SK-N-SH treated with all-trans-retinoic acid at 6 μM for 48 hours (cell line): Measurements from ENCODE around the gene FITM1.

ENCODE experiments used
- ATAC-seq: fragments of 200-7000 bp; cut with Tn5 transposase; 3 replicates; pipeline ENCODE4 v1.9.1; 2020; ENCODE audit warnings: mild to moderate bottlenecking, moderate library complexity
- ARNTL ChIP-seq: fragments of 450-650 bp; formaldehyde crosslinking; IDR thresholded peaks from 2 replicates; pipeline ENCODE4 v1.5.0; 2020; ENCODE audit warnings: low read depth, mild to moderate bottlenecking, moderate library complexity, borderline replicate concordance
- BACH2 ChIP-seq: fragments of 250-450 bp; sonication (Bioruptor Pico); IDR thresholded peaks from 2 replicates; pipeline ENCODE4 v1.9.0; 2021; ENCODE audit warnings: mild to moderate bottlenecking, borderline replicate concordance
- CSDC2 ChIP-seq: fragments of 250-450 bp; sonication (Bioruptor Pico); IDR thresholded peaks from 2 replicates; pipeline ENCODE4 v1.5.0; 2020; ENCODE audit warnings: mild to moderate bottlenecking, moderate library complexity
- GLIS3 ChIP-seq: fragments of 250-450 bp; sonication (Bioruptor Pico); IDR thresholded peaks from 2 replicates; pipeline ENCODE4 v1.5.0; 2020; ENCODE audit warnings: mild to moderate bottlenecking, moderate library complexity
- ISL1 ChIP-seq: fragments of 250-450 bp; sonication (Bioruptor Pico); IDR thresholded peaks from 2 replicates; pipeline ENCODE4 v2.1.2; 2022; ENCODE audit warnings: mild to moderate bottlenecking, moderate library complexity
- SNAI2 ChIP-seq: fragments of 250-450 bp; sonication (Bioruptor Pico); IDR thresholded peaks from 2 replicates; pipeline ENCODE4 v1.5.0; 2020; ENCODE audit warnings: mild to moderate bottlenecking, moderate library complexity
- TCF4 ChIP-seq: fragments of 250-450 bp; sonication (Bioruptor Pico); IDR thresholded peaks from 2 replicates; pipeline ENCODE4 v1.8.0; 2021; ENCODE audit warnings: mild to moderate bottlenecking, moderate library complexity, borderline replicate concordance
- TOX ChIP-seq: fragments of 250-450 bp; sonication (Bioruptor Pico); IDR thresholded peaks from 2 replicates; pipeline ENCODE4 v1.8.0; 2021; ENCODE audit warnings: mild to moderate bottlenecking, moderate library complexity, borderline replicate concordance
- ZC3H10 ChIP-seq: fragments of 250-450 bp; sonication (Bioruptor Pico); IDR thresholded peaks from 2 replicates; pipeline ENCODE4 v1.5.1; 2021; ENCODE audit warnings: mild to moderate bottlenecking, moderate library complexity
- ZFP3 ChIP-seq: fragments of 250-450 bp; sonication (Bioruptor Pico); IDR thresholded peaks from 2 replicates; pipeline ENCODE4 v1.5.0; 2020; ENCODE audit warnings: mild to moderate bottlenecking, moderate library complexity
- ZFP30 ChIP-seq: fragments of 450-650 bp; formaldehyde crosslinking; IDR thresholded peaks from 2 replicates; pipeline ENCODE4 v1.5.0; 2022; ENCODE audit warnings: mild to moderate bottlenecking, moderate library complexity
- ZNF565 ChIP-seq: fragments of 450-650 bp; formaldehyde crosslinking; conservative IDR thresholded peaks from 2 replicates; pipeline ENCODE4 v1.5.0; 2020; ENCODE audit warnings: low read depth, mild to moderate bottlenecking, moderate library complexity
- ZNF70 ChIP-seq: fragments of 450-650 bp; formaldehyde crosslinking; IDR thresholded peaks from 2 replicates; pipeline ENCODE4 v1.5.0; 2020; ENCODE audit warnings: mild to moderate bottlenecking, moderate library complexity
- ZNF8 ChIP-seq: fragments of 450-650 bp; formaldehyde crosslinking; IDR thresholded peaks from 2 replicates; pipeline ENCODE4 v1.5.0; 2020; ENCODE audit warnings: mild to moderate bottlenecking, moderate library complexity
- TF ChIP-seq, protein P1 (sequence below): fragments of 250-450 bp; sonication (Bioruptor Pico); IDR thresholded peaks from 2 replicates; pipeline ENCODE4 v1.8.0; 2021; ENCODE audit warnings: low read depth, mild to moderate bottlenecking, moderate library complexity, borderline replicate concordance
- TF ChIP-seq, protein P2 (sequence below): fragments of 250-450 bp; sonication (Bioruptor Pico); IDR thresholded peaks from 2 replicates; pipeline ENCODE4 v1.5.1; 2021; ENCODE audit warnings: mild to moderate bottlenecking, moderate library complexity
- TF ChIP-seq, protein P3 (sequence below): fragments of 250-450 bp; sonication (Bioruptor Pico); IDR thresholded peaks from 2 replicates; pipeline ENCODE4 v1.8.0; 2020; ENCODE audit warnings: mild to moderate bottlenecking, moderate library complexity, borderline replicate concordance
- TF ChIP-seq, protein P4 (sequence below): fragments of 250-450 bp; sonication (Bioruptor Pico); IDR thresholded peaks from 2 replicates; pipeline ENCODE4 v1.5.1; 2020; ENCODE audit warnings: low read depth, mild to moderate bottlenecking, moderate library complexity

FITM1 gene

DNA sequence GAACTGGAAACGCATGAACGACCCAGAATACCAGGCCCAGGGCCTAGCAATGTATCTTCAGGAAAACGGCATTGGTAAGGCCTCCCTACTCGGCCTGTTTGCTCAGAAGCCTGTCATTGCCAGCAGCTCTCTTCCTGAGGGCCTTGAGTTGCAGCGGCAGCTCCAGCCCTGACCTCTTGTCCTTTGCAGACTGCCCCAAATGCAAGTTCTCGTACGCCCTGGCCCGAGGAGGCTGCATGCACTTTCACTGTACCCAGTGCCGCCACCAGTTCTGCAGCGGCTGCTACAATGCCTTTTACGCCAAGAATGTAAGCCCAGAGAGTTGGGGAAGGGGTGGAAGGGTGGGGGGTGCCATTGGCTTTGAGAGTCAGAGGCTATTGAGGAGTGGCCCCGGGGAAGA lies 26.9 kb downstream of the FITM1 start:
- TF ChIP-seq ISL1 (CRISPR knock-in tag) = no peak
- TF ChIP-seq, all 23 proteins: peak for 0
- ATAC-seq = no peak

DNA sequence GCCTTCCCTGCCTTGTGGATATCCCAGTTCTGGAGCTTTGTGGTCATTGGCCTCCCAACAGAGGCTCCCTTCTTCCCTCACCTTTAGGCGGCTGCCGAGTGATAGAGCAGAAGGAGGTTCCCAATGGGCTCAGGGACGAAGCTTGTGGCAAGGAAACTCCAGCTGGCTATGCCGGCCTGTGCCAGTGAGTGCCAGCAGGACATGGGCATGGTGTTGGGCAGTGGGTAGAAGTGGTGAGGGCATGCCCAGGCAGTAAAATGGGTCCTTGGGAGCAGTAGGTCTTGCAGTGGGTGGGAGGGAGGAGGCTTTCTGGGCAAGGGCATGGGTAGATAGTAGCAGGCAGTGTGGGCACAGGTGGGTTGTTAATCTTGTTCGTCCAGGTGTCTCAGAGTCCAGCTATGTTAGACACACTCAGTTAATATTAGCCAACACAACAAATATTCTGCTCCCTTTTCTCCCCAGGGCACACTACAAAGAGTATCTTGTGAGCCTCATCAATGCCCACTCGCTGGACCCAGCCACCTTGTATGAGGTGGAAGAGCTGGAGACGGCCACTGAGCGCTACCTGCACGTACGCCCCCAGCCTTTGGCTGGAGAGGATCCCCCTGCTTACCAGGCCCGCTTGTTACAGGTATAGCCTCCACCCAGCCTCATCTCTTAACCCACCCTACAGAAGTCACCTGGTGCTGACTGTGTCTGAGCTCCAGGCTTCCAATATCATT lies 29.5 kb downstream of the FITM1 start:
- TF ChIP-seq ZNF565 (no peak), BACH2 (CRISPR knock-in tag) (no peak), ZNF8 (CRISPR knock-in tag) (no peak)
- TF ChIP-seq, protein P1, sequence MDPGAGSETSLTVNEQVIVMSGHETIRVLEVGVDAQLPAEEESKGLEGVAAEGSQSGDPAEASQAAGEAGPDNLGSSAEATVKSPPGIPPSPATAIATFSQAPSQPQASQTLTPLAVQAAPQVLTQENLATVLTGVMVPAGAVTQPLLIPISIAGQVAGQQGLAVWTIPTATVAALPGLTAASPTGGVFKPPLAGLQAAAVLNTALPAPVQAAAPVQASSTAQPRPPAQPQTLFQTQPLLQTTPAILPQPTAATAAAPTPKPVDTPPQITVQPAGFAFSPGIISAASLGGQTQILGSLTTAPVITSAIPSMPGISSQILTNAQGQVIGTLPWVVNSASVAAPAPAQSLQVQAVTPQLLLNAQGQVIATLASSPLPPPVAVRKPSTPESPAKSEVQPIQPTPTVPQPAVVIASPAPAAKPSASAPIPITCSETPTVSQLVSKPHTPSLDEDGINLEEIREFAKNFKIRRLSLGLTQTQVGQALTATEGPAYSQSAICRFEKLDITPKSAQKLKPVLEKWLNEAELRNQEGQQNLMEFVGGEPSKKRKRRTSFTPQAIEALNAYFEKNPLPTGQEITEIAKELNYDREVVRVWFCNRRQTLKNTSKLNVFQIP (CRISPR knock-in tag) = no peak
- ATAC-seq = no peak

DNA sequence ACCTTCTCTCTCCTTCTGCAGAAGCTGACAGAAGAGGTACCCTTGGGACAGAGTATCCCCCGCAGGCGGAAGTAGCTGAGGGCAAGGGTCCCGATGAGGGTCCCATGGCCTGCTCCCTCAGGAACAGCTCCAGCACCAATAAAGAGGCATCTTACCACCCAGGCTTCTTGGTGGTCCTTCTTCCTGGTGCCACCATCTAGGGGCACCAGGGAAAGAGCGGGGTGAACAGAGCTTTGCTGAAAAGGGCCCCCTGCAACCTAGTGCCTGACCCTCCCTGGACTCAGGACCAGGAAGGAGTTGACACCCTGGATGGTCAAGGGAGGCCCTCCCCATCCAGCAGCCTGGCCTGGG lies 30.0 kb downstream of the FITM1 start:
- no peak for TF ChIP-seq SNAI2
- TF ChIP-seq ZNF565 = no peak
- TF ChIP-seq, protein P2, sequence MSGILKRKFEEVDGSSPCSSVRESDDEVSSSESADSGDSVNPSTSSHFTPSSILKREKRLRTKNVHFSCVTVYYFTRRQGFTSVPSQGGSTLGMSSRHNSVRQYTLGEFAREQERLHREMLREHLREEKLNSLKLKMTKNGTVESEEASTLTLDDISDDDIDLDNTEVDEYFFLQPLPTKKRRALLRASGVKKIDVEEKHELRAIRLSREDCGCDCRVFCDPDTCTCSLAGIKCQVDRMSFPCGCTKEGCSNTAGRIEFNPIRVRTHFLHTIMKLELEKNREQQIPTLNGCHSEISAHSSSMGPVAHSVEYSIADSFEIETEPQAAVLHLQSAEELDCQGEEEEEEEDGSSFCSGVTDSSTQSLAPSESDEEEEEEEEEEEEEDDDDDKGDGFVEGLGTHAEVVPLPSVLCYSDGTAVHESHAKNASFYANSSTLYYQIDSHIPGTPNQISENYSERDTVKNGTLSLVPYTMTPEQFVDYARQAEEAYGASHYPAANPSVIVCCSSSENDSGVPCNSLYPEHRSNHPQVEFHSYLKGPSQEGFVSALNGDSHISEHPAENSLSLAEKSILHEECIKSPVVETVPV (CRISPR knock-in tag) = no peak
- no peak for TF ChIP-seq ZFP30 (CRISPR knock-in tag)
- TF ChIP-seq, all 23 proteins: peak for 0
- peak; percentile 5; the same call in 2 of the 3 replicates for ATAC-seq

DNA sequence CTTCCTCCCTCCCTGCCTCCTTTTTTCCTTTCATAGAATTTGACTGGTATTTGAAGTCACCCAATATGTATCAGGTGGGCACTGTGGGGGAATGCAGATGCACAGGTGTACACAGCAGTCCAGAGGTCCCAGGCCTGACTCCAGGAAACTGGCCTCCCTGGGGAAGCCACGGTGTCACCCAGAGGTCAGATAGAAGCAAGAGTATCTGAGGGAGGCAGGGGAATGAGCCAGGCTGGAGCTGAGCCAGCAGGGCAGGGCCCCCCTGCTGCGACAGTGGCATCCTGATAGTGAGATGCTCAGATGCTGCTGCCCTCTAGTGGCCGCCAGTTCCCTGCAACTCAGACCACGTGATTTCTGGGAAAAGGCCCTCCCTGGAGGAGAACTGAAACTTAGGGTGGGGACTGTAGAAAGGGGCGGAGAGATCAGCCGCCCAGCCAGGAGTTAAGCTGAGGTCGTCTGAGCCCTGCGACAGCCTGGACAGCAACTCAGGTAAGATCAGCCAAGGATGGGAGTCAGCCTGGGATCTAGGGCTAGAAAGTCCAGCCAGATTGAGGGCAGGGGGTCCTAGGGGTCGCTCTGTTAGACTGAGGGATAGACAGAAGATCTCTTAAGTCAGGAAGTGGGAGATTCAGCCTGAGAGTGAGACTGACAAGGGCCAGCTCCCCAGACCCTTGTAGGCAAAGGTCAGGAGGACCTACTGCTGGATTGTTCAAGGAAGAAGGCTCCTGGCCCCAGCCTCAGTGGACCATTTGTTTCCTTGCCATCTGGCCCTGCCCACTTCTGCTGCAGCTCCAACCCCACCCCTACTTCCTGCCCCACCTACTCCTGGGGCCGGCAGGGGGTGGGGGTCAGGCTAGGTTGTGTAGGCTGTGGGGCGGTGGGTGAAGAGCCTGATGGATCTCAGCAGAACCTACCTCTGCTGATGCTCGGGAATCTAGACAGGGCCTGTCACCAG lies 30.7 kb downstream of the FITM1 start, which contains the start of gene IRF9:
TSS of gene IRF9 (plus strand) at position 416 of the 955 bp plus-strand sequence. CDS start 880 bp downstream, outside the sequence.
- TF ChIP-seq, protein P3, sequence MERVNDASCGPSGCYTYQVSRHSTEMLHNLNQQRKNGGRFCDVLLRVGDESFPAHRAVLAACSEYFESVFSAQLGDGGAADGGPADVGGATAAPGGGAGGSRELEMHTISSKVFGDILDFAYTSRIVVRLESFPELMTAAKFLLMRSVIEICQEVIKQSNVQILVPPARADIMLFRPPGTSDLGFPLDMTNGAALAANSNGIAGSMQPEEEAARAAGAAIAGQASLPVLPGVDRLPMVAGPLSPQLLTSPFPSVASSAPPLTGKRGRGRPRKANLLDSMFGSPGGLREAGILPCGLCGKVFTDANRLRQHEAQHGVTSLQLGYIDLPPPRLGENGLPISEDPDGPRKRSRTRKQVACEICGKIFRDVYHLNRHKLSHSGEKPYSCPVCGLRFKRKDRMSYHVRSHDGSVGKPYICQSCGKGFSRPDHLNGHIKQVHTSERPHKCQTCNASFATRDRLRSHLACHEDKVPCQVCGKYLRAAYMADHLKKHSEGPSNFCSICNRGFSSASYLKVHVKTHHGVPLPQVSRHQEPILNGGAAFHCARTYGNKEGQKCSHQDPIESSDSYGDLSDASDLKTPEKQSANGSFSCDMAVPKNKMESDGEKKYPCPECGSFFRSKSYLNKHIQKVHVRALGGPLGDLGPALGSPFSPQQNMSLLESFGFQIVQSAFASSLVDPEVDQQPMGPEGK (CRISPR knock-in tag) = peak; percentile 62
- TF ChIP-seq ZC3H10 (CRISPR knock-in tag) (no peak), GLIS3 (CRISPR knock-in tag) (peak; percentile 78; the same call in 1 of the 2 replicates), TOX (peak; percentile 64; the same call in 1 of the 2 replicates), ZFP3 (CRISPR knock-in tag) (0 out of 2 replicates have a peak, but pooled peaks have one; percentile 58), ARNTL (CRISPR knock-in tag) (no peak), ZNF70 (CRISPR knock-in tag) (peak; percentile 14; the same call in 1 of the 2 replicates)
- TF ChIP-seq, protein P2 (CRISPR knock-in tag) = peak; percentile 18; the same call in 1 of the 2 replicates
- TF ChIP-seq, protein P4, sequence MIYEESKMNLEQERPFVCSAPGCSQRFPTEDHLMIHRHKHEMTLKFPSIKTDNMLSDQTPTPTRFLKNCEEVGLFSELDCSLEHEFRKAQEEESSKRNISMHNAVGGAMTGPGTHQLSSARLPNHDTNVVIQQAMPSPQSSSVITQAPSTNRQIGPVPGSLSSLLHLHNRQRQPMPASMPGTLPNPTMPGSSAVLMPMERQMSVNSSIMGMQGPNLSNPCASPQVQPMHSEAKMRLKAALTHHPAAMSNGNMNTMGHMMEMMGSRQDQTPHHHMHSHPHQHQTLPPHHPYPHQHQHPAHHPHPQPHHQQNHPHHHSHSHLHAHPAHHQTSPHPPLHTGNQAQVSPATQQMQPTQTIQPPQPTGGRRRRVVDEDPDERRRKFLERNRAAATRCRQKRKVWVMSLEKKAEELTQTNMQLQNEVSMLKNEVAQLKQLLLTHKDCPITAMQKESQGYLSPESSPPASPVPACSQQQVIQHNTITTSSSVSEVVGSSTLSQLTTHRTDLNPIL = no peak; the same call in 1 of the 2 replicates
- peak; percentile 94 for ATAC-seq

DNA sequence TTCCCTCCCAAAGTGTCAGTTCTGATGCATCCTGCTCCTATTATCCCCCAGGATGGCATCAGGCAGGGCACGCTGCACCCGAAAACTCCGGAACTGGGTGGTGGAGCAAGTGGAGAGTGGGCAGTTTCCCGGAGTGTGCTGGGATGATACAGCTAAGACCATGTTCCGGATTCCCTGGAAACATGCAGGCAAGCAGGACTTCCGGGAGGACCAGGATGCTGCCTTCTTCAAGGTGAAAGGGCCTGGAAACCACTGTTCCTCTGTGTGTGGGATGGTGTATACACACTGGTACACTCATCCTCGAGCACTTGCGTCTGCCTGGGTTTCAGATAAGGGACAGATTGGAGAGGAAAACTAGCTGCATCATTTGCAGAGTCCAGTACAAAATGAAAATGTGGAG lies 31.6 kb downstream of the FITM1 start:
- no peak for ATAC-seq
- TF ChIP-seq, protein P2 (CRISPR knock-in tag) = no peak
- TF ChIP-seq, protein P3 (CRISPR knock-in tag) = no peak
- TF ChIP-seq TCF4 (CRISPR knock-in tag) = no peak
- no peak for TF ChIP-seq CSDC2
- TF ChIP-seq ARNTL (CRISPR knock-in tag) = no peak
